DOHH2 (cell line): Measurements from ENCODE around the gene OBSCN.

ENCODE experiments used
- CTCF ChIP-seq: fragments of 200-600 bp; sonication (generic); IDR thresholded peaks from one replicate; pipeline ENCODE4 v1.5.1; 2014; ENCODE audit warnings: antibody characterized with exemption, mild to moderate bottlenecking, low read depth, low read length; ENCODE audit not compliant: poor library complexity, severe bottlenecking
- EZH2phosphoT487 ChIP-seq: fragments of 200-600 bp; sonication (generic); IDR thresholded peaks from 2 replicates; pipeline ENCODE4 v1.6.1; 2017; ENCODE audit warnings: borderline replicate concordance, mild to moderate bottlenecking, antibody characterized with exemption, low read length, moderate library complexity, mixed read lengths

DNA sequence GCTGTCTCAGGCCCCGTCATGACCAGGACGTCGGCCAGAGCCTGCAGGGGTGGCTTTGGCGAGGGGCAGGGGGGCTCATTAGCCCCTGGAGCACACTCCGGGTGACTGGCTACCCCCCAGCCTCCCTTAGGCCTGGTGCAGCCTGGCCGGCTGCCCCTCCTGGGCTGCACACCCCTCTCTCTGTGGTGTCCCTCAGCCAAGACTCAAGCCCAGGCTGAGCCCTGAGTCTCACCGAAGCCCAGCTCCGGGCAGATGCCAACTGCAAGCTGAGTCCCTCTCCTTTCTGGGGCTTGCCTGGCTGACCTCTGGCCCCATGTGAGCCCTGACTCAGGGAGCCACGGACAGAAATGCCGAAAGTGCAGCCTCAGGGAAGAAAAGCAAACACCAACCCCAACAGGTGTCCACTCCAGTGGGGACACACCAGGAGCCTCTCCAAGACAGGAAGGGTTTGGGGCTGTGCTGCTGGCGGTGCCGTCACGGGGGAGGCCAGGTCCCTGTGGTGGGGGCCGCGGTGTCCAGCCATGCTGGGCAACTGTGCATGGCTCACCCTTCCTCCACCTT, 47.6 kb upstream of the OBSCN start:
- no peak for TF ChIP-seq CTCF
- no peak for TF ChIP-seq EZH2phosphoT487
